Tibial nerve (tissue), 4 donors: Measurements from ENCODE around the gene TLX3. TPM values are rescaled to one million over a fixed set of nuclear protein-coding genes. Genes with fewer than 3 reads are reported as not detected.

Experiments
- DNase-seq, 2 donors: peaks; one replicate each; pipeline ENCODE4 v3.0.0-alpha.2; 2019; ENCODE audit warnings: low spot score in 2 of 2
- H3K27ac ChIP-seq, 4 donors: fragments of 200-600 bp; sonication (generic) in 3 of 4; one replicate each; pipeline ENCODE4 v1.5.1; 2017 to 2019; ENCODE audit warnings: mild to moderate bottlenecking in 1 of 4
- H3K27me3 ChIP-seq, 2 donors: fragments of 200-600 bp; sonication (generic) in 1 of 2; one replicate each; pipeline versions ENCODE4 v1.5.1 to v1.6.0; 2017 to 2019
- H3K36me3 ChIP-seq, 3 donors: fragments of 200-600 bp; sonication (generic); one replicate each; pipeline ENCODE4 v1.5.1; 2018 to 2019
- H3K4me1 ChIP-seq, 4 donors: fragments of 200-600 bp; sonication (generic) in 3 of 4; one replicate each; pipeline ENCODE4 v1.5.1; 2017 to 2019
- H3K4me3 ChIP-seq, 4 donors: fragments of 200-600 bp; sonication (generic) in 3 of 4; one replicate each; pipeline ENCODE4 v1.5.1; 2017 to 2019; ENCODE audit warnings: mild to moderate bottlenecking in 1 of 4, moderate library complexity in 1 of 4
- H3K9me3 ChIP-seq, 4 donors: fragments of 200-600 bp; sonication (generic) in 3 of 4; one replicate each; pipeline ENCODE4 v1.5.1; 2017 to 2019
- EP300 ChIP-seq, 2 donors: sonication (generic); formaldehyde crosslinking; IDR thresholded peaks; one replicate each; pipeline ENCODE4 v1.6.1; 2017; ENCODE audit warnings: antibody characterized with exemption in 2 of 2, mild to moderate bottlenecking in 1 of 2
- POLR2A ChIP-seq, 2 donors: fragments of 450-650 bp; IDR thresholded peaks; one replicate each; pipeline ENCODE4 v1.6.1; 2017; ENCODE audit warnings: antibody characterized with exemption in 2 of 2, mild to moderate bottlenecking in 2 of 2, moderate library complexity in 2 of 2
- WGBS, 2 donors: methylation state at CpG; one replicate each; pipeline ENCODE4 v1.1.5; 2018; 5-methylcytosine and 5-hydroxymethylcytosine counted together
- total RNA-seq, 4 donors: library from RNA; depleted of rRNA; stranded (reverse); fragments of >200 nt; gene quantifications; one replicate each; pipeline ENCODE4 v1.1.0, GENCODE V29; 2016
- TF ChIP-seq, protein P1 (sequence below), 5 experiments: fragments of 200-600 bp in 3 of 5; fragments of 450-650 bp in 2 of 5; sonication (generic) in 3 of 5; IDR thresholded peaks; one replicate each; pipeline ENCODE4 v1.5.1; 2016 to 2019; ENCODE audit warnings: antibody characterized with exemption in 5 of 5, mild to moderate bottlenecking in 3 of 5, moderate library complexity in 2 of 5

Gene TLX3
- total RNA-seq, 4 donors from 2014 or later: not detected

DNA sequence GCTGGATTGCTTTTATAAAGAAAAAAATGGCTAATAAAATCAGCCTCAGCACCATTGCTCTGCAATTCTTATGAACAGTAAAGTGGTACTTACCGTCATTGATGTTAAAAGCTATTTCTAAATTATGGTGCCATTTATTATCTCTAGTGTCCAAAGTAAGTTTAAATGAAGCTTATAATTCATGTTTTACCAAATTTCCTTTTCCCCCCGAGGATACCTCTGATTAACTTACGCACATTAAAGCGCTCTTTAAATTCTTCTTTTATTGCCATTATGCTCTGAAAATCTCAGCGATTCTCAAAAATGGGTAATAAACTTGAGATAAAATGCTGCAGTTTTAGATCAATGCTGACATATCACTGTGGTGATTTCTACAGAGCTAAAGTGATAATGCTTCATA lies 13.5 kb downstream of the TLX3 start:
- no peak for DNase-seq
- no peak overlapping the region for H3K4me3 ChIP-seq
- H3K27ac ChIP-seq: no peak overlapping the region
- H3K9me3 ChIP-seq: no peaks in the 10 kb centered on the region
- H3K27me3 ChIP-seq: peaks cover 0 to 96% of the 10 kb centered on the region in 2 donors
- no peaks in the 10 kb centered on the region for H3K4me1 ChIP-seq
- no peaks in the 10 kb centered on the region for H3K36me3 ChIP-seq
- no peak for TF ChIP-seq EP300 (IDR thresholded peaks at IDR 0.05)
- TF ChIP-seq POLR2A (IDR thresholded peaks at IDR 0.05): no peak
- 87 to 91% methylated on average over 5 of the region's 5 CpGs for WGBS, 2 donors

DNA sequence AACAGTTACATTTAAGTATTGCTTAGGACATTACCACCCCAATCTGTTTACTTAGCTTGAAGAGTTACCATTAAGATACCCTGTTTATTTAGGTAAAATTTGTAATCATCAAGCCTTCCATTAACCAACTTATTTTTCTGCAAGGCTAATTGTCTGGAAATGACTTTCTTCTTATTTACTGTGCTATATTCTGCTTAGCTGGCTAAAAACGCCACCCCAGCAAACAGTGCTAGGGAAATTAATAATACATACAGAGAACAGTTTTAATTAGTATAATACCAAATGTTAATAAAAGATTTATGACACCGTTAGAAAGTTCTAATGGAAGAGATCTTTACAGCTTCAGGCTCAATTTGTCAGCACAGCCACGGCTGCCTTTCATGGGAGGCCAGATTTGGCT lies 14.0 kb downstream of the TLX3 start:
- 72 to 78% methylated on average over 3 of the region's 3 CpGs for WGBS, 2 donors
- Histone ChIP-seq H3K4me3 (no peak overlapping the region), H3K4me1 (no peaks in the 10 kb centered on the region), H3K27me3 (peaks cover 0 to 92% of the 10 kb centered on the region in 2 donors), H3K27ac (no peak overlapping the region), H3K9me3 (no peaks in the 10 kb centered on the region), H3K36me3 (no peaks in the 10 kb centered on the region)
- no peak for DNase-seq
- TF ChIP-seq POLR2A (IDR thresholded peaks at IDR 0.05): no peak
- TF ChIP-seq EP300 (IDR thresholded peaks at IDR 0.05): no peak
- TF ChIP-seq, protein P1, sequence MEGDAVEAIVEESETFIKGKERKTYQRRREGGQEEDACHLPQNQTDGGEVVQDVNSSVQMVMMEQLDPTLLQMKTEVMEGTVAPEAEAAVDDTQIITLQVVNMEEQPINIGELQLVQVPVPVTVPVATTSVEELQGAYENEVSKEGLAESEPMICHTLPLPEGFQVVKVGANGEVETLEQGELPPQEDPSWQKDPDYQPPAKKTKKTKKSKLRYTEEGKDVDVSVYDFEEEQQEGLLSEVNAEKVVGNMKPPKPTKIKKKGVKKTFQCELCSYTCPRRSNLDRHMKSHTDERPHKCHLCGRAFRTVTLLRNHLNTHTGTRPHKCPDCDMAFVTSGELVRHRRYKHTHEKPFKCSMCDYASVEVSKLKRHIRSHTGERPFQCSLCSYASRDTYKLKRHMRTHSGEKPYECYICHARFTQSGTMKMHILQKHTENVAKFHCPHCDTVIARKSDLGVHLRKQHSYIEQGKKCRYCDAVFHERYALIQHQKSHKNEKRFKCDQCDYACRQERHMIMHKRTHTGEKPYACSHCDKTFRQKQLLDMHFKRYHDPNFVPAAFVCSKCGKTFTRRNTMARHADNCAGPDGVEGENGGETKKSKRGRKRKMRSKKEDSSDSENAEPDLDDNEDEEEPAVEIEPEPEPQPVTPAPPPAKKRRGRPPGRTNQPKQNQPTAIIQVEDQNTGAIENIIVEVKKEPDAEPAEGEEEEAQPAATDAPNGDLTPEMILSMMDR (IDR thresholded peaks at IDR 0.05): no peak

DNA sequence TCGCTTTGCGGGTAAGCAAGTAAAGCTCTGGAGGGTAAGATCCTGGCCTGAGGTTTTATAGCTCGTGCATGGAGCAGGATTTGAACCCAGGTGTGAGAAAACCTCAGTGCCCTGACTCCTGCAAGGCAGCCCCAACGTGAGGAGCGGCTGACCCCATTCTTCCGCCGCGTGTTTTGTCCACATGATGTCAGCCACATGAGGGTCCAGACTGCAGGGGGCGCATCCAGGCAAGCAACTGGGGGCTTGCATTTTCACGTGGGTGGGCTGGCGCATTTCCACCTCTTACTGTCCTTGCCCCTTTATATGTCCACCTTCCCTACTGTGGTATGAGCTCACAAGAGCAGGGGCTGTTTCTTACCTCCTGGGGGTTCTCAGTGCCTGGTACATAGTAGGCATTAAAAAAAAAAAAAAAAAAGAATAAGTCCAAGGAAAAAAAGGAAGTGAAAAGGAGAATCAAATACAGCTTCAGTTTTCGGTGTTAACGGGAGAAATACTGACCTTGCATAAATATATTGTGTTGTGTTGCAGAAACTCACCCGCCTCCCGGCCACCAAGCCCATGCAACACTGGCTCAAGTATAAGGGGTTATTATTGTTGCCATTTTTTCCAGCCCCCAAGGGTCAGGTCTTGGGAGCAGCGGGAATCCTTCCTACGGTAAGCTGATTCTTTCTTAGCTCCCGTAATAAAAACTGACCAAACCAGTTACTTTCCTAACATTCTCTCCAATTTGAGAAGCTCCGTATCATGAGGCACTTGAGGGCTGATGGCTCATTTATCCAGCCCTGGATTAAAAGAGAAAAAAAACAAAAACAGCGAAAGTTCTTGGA lies 15.0 kb downstream of the TLX3 start:
- 29 to 40% methylated on average over 20 of the region's 20 CpGs for WGBS, 2 donors
- H3K27me3 ChIP-seq: peaks cover 0 to 82% of the 10 kb centered on the region in 2 donors
- no peaks in the 10 kb centered on the region for H3K4me1 ChIP-seq
- H3K27ac ChIP-seq: no peak overlapping the region
- TF ChIP-seq POLR2A (IDR thresholded peaks at IDR 0.05) (no peak), EP300 (IDR thresholded peaks at IDR 0.05) (no peak)
- TF ChIP-seq, protein P1 (IDR thresholded peaks at IDR 0.05): no peak
- H3K9me3 ChIP-seq: no peaks in the 10 kb centered on the region
- H3K36me3 ChIP-seq: no peaks in the 10 kb centered on the region
- no peak for DNase-seq
- no peak overlapping the region for H3K4me3 ChIP-seq

DNA sequence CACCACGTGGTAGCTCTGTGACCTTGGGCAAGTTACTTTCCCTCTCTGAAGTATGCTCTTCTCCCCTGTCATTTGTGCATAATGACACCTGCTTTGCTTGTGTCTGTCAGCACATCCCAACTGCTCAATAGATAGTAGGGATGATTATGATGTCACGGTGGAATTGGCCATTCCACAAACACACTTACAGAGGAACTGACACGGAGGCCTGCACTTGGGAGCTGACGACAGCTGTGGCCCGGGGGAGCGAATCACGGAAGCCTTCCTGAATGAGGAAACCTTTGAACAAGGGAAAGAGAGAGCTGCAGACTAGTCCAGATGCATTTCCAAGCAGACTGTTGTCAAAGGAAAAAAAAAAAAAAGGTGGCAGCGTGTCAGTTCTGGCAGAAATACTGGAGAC lies 21.0 kb downstream of the TLX3 start:
- H3K27ac ChIP-seq: no peak overlapping the region
- H3K27me3 ChIP-seq: peaks cover 0 to 41% of the 10 kb centered on the region in 2 donors
- H3K4me3 ChIP-seq: no peak overlapping the region
- no peaks in the 10 kb centered on the region for H3K36me3 ChIP-seq
- no peaks in the 10 kb centered on the region for H3K4me1 ChIP-seq
- no peaks in the 10 kb centered on the region for H3K9me3 ChIP-seq
- TF ChIP-seq POLR2A (IDR thresholded peaks at IDR 0.05) (no peak), EP300 (IDR thresholded peaks at IDR 0.05) (no peak)
- TF ChIP-seq, protein P1 (IDR thresholded peaks at IDR 0.05): no peak
- WGBS, 2 donors: 68% methylated on average over 8 of the region's 8 CpGs
- no peak for DNase-seq

DNA sequence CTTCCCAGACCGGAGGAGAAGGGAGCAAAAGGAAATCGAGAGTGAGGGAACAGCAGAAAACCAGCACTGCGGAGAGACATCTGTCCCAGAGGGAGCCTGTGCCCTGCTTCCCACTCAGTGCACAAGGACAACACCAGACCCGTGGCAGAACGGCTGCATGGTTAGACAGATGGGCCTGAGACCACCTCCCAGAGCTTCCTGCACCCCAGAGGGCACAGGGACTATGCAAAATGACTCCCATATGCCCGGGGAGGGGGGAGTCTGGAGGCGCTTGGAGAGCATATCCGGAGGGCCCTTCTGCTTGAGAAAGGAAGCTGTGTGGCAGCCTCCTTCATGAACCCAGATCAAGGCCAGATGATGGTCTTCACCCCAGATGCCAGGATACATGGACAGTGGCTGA lies 26.6 kb downstream of the TLX3 start:
- TF ChIP-seq, protein P1 (IDR thresholded peaks at IDR 0.05): no peak
- no peak for TF ChIP-seq EP300 (IDR thresholded peaks at IDR 0.05)
- TF ChIP-seq POLR2A (IDR thresholded peaks at IDR 0.05): no peak
- H3K36me3 ChIP-seq: no peaks in the 10 kb centered on the region
- WGBS, 2 donors: 65 to 66% methylated on average over 6 to 8 of the region's 8 CpGs
- no peak for DNase-seq
- no peaks in the 10 kb centered on the region for H3K9me3 ChIP-seq
- H3K4me1 ChIP-seq: peaks cover 0 to 11% (median 0%) of the 10 kb centered on the region in 4 donors
- no peak overlapping the region for H3K27ac ChIP-seq
- peaks cover 0 to 56% of the 10 kb centered on the region in 2 donors for H3K27me3 ChIP-seq
- no peak overlapping the region for H3K4me3 ChIP-seq
